Body of pancreas (tissue), 4 donors: ENCODE measurements around the gene SLC25A42.

Experiments used
- CTCF ChIP-seq, 7 experiments: fragments of 450-650 bp in 4 of 7; fragments of 200-600 bp in 3 of 7; sonication (generic) in 3 of 7; IDR thresholded peaks; one replicate each; pipeline ENCODE4 v1.5.1; 2016 to 2019; ENCODE audit warnings: antibody characterized with exemption in 7 of 7
- POLR2A ChIP-seq, 3 donors: fragments of 450-650 bp; IDR thresholded peaks; one replicate each; pipeline ENCODE4 v1.6.1; 2016; ENCODE audit warnings: antibody characterized with exemption in 3 of 3, mild to moderate bottlenecking in 2 of 3

- no peak for TF ChIP-seq POLR2A (IDR thresholded peaks at IDR 0.05)
- no peak for TF ChIP-seq CTCF (IDR thresholded peaks at IDR 0.05)
These were observed 1.3 kb downstream of the SLC25A42 start for GRCh38 chr19:19064811-19065745.
